ENCODE data around the gene IL23R.

Gene IL23R

DNA sequence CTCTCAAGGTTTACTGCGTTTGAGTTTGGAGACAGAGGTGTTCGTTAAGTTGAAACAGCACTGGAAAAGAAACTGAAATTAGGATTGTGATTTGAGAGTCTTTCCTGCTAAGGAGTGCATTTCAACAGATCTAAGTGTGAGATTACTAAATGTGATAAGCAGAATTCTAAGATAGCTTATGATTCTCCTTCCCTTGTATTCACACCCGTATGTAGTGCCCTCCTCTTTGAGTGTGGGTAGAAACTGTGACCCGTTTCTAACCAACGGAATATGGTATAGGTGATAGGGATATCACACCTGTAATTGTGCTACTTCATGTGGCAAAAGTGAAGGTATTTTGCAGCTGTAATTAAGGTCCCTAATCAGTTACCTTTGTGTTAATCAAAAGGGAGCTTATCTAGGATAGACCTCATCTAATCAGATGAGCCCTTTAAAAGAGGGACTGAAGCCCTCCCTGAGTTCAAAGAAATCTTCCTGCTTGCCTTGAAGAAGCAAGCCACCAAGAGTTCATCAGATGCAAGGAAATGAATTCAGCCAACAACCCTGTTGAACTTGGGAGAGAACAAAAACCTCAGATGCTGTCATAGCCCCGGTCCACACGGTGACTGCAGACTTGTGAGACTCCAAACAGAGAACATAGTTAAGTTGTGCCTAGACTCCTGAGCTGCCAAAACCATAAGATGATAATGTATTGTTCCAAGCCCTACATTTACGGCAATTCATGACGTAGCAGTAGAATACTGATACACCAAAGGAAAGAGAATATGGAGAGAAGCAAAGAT lies 128.8 kb downstream of the IL23R start:
- FAIRE-seq (no peak), DNase-seq (ENCODE audit: low spot score) (no peak)

DNA sequence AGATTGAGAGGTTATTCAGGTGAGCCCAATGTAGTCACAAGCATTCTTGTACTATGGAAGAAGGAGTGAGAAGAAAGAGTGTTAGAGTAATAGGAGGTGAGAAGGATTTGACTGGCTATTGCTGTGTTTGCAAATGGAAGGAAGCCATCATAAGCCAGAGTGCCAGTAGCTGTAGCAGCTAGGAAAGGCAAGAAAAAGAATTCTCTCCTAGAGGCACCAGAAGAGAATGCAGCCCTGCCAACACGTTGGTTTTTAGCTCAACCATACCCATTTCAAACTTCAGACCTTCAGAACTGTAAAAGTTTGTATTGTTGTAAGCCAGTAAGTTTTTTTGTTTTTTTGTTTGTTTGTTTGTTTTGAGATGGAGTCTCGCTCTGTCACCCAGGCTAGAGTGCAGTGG lies 132.5 kb downstream of the IL23R start:
- no peak for FAIRE-seq

DNA sequence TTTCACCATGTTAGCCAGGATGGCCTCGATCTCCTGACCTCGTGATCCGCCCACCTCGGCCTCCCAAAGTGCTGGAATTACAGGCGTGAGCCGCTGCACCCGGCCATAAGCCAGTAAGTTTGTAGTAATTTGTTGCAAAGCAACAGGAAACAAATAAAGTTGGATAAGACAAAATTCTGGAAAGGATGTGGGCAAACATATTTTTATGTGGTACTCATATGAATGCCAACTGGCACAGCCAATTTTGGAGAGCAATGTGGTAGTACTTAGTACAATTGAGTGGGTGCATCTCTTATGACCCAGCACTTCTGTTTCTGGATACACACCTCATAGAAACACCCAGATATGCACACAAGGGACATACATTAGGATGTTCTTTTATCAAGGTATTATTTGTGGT lies 133.0 kb downstream of the IL23R start:
- FAIRE-seq, result no peak
- DNase-seq (ENCODE audit: low spot score), result no peak

More for the DNA sequence above, 132.5 kb downstream of the IL23R start:
- no peak for DNase-seq (ENCODE audit: low spot score)

DNA sequence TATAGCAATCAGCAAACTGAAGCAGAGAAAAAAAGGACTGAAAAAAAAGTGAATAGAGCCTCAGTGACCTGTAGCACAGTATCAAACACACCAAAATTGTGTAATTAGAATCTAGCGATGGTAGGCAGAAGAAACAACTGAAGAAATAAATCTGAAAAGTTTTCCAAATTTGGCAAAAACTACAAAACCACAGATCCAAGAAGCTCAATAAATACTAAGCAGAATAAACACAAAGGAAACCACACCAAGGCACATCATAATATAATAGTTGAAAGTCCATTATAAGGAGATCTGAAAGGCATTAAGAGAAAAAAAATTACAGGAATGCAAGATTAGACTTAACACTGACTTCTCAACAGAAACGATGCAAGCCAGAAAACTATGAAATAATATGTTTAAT lies 134.3 kb downstream of the IL23R start:
- no peak for FAIRE-seq
- DNase-seq (ENCODE audit: low spot score), result no peak

DNA sequence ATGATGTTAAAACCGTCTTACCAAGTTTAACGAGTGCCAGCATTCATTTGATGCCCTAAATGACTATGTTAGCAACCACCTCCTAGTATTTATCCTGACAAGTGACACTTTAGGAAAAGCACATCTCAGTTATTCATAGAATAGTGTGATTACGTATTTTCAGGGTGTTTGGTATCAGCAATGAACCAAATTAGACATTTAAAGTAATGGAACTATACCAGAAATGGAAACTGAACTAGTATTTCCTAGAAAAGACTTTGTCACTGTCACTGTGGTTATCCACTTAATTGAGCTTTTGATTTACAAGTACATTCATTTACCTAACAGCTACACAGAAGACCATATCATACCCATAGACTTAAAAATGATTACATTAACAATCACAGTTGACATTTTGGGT lies 137.8 kb downstream of the IL23R start:
- DNase-seq (ENCODE audit: low spot score), result no peak
- FAIRE-seq, result no peak

DNA sequence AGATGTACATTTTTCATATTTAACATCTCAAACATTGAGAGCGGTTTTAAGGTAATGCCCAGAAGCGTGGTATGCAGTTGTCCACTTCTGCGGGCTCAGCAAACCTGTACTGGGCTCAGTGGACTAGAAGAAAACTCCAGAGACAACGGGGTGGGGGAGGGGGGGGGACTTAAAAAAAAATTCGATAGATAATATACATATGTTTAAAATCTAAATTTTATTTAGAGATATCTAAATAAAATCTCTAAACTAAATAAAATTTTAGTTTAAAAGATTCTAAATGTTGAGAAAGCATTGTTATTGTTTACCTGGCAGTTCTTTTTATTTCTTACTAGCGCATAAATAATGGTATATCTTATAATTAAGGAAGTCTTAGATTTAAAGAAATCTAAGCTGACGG lies 140.3 kb downstream of the IL23R start:
- no peak for DNase-seq (ENCODE audit: low spot score)
- no peak for FAIRE-seq

DNA sequence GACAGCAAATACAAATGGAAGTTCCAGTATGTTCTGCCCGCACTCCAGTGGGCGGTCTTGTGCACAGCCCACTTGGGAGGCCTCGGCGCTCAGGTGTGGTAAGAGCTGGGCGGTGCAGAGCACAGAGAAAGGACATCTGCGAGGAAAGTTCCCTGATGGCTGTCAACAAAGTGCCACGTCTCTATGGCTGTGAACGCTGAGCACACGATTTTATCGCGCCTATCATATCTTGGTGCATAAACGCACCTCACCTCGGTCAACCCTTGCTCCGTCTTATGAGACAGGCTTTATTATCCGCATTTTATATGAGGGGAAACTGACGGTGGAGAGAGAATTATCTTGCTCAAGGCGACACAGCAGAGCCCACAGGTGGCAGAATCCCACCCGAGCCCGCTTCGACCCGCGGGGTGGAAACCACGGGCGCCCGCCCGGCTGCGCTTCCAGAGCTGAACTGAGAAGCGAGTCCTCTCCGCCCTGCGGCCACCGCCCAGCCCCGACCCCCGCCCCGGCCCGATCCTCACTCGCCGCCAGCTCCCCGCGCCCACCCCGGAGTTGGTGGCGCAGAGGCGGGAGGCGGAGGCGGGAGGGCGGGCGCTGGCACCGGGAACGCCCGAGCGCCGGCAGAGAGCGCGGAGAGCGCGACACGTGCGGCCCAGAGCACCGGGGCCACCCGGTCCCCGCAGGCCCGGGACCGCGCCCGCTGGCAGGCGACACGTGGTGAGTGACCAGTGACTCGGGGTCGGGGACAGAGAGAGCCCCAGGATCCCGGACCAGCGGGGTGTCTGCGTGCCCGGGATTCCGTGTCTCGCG lies 141.2 kb downstream of the IL23R start, which contains the start of gene IL12RB2:
IL12RB2 (plus strand) TSS at position 623 of the 810 bp plus-strand sequence. CDS start 12,496 bp downstream, outside the sequence.
- DNase-seq (ENCODE audit: low spot score) (no peak), FAIRE-seq (no peak)

DNA sequence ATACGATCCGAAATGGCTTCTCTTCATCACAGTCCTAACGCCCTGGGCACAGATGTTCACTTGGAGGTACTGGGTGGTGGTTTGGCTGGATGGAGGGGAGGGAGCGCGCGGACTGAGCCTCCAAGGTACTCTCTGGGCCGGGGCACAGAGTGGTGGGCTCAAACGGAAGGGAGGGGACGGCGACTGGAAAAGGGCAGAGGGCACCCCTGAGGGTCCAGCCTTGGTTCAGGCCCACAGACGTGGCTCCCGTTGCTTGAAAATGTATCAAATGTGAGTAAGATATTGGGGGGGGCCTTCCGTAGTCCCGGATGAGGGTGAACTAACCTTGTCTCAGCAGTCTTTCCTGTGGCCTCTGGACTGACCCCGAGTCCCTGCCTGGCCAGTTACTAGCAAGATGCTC lies 141.9 kb downstream of the IL23R start:
- DNase-seq (ENCODE audit: low spot score) (no peak), FAIRE-seq (no peak)

Data from urothelium cell line (cell line).